ENCODE measurements around the gene DMTF1. TPM values are rescaled to one million over a fixed set of nuclear protein-coding genes. Genes with fewer than 3 reads are reported as not detected.
"Not testable (repeated sequence)": the region's sequence is repeated elsewhere in the genome, so short reads cannot be mapped to it uniquely, and the experiment has no call there.

DMTF1 gene
- total and polyA plus RNA-seq, 2 experiments from 2014 or later = 44.6 to 68.7 TPM

DNA sequence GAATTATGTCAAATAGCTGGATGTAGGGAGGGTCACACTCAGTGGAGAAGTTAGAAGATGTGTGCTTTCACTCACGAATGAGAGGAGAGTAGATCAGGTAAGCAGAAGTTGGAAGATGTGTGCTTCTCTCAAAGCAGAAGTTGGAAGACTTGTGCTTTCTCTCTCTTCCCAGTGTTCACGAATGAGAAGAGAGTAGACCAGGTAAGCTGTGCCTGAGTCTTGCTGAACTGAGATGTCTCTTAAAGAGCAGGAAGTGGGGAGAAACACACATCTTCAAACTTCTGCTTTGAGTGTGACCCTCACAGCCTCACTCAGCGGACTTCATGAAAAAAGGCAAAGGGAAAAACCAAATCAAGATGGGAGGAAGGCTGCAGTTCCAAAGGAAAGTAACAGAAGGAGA lies 74.2 kb downstream of the DMTF1 start:
- no peaks in the 10 kb centered on the region for H3K36me3 ChIP-seq
- no peak overlapping the region for H3K4me3 ChIP-seq
- TF ChIP-seq, protein P1, sequence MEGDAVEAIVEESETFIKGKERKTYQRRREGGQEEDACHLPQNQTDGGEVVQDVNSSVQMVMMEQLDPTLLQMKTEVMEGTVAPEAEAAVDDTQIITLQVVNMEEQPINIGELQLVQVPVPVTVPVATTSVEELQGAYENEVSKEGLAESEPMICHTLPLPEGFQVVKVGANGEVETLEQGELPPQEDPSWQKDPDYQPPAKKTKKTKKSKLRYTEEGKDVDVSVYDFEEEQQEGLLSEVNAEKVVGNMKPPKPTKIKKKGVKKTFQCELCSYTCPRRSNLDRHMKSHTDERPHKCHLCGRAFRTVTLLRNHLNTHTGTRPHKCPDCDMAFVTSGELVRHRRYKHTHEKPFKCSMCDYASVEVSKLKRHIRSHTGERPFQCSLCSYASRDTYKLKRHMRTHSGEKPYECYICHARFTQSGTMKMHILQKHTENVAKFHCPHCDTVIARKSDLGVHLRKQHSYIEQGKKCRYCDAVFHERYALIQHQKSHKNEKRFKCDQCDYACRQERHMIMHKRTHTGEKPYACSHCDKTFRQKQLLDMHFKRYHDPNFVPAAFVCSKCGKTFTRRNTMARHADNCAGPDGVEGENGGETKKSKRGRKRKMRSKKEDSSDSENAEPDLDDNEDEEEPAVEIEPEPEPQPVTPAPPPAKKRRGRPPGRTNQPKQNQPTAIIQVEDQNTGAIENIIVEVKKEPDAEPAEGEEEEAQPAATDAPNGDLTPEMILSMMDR (IDR thresholded peaks at IDR 0.05; ENCODE audit: low read depth, low read length) = no peak
- H3K4me1 ChIP-seq (ENCODE audit: low read depth) = peaks cover 11% of the 10 kb centered on the region
- no peak for DNase-seq (ENCODE audit: low read depth in 1 of 2, low spot score in 1 of 2)
- H3K9me3 ChIP-seq (ENCODE audit: low read depth) = no peaks in the 10 kb centered on the region
- peaks cover 51% of the 10 kb centered on the region for H3K27me3 ChIP-seq
- no peak overlapping the region for H3K27ac ChIP-seq

- H3K9me3 ChIP-seq (ENCODE audit: low read depth) = no peaks in the 10 kb centered on the region
- peaks cover 5% of the 10 kb centered on the region for H3K27me3 ChIP-seq
- H3K36me3 ChIP-seq = no peaks in the 10 kb centered on the region
- H3K27ac ChIP-seq = no peak overlapping the region
- TF ChIP-seq, protein P1 (IDR thresholded peaks at IDR 0.05; ENCODE audit: low read depth, low read length) = no peak
- no peak for DNase-seq (ENCODE audit: low read depth in 1 of 2, low spot score in 1 of 2)
- H3K4me1 ChIP-seq (ENCODE audit: low read depth) = peaks cover 11% of the 10 kb centered on the region
- H3K4me3 ChIP-seq = no peak overlapping the region
Observed at GRCh38 chr7:87231258-87231657, 79.0 kb downstream of the DMTF1 start.

DNA sequence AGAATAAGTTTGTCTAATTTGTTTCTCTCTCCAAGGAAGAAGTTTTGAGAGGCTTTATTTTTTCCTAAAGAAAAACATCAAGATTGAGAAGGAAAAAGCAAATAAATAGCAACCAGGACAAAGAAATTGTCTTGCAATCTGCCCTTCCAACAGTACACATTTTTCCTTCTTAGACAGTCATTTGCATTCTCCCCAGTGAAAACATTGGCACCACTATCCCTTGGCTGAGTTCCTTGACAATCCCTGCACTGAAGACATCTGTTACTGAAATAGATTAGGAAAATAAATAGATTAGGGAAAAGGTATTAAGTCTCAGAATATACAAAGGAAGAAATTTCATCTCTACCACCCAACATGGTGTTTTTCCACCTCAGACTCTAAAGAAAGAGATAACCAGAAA lies 79.5 kb downstream of the DMTF1 start:
- TF ChIP-seq, protein P1 (IDR thresholded peaks at IDR 0.05; ENCODE audit: low read depth, low read length) = no peak
- Histone ChIP-seq H3K27ac (no peak overlapping the region), H3K27me3 (peaks cover under 1% of the 10 kb centered on the region), H3K4me1 (ENCODE audit: low read depth) (peaks cover 11% of the 10 kb centered on the region), H3K36me3 (no peaks in the 10 kb centered on the region), H3K9me3 (ENCODE audit: low read depth) (no peaks in the 10 kb centered on the region), H3K4me3 (no peak overlapping the region)
- DNase-seq (ENCODE audit: low read depth in 1 of 2, low spot score in 1 of 2) = no peak

- no peaks in the 10 kb centered on the region for H3K36me3 ChIP-seq
- no peak overlapping the region for H3K27ac ChIP-seq
- H3K4me3 ChIP-seq = no peak overlapping the region
- no peaks in the 10 kb centered on the region for H3K4me1 ChIP-seq (ENCODE audit: low read depth)
- no peaks in the 10 kb centered on the region for H3K27me3 ChIP-seq
- H3K9me3 ChIP-seq (ENCODE audit: low read depth) = no peaks in the 10 kb centered on the region
- TF ChIP-seq, protein P1 (IDR thresholded peaks at IDR 0.05; ENCODE audit: low read depth, low read length) = no peak
- DNase-seq (ENCODE audit: low read depth in 1 of 2, low spot score in 1 of 2) = peak in 1 of 2 donors; percentile 66
Observed at GRCh38 chr7:87234949-87235348, 82.7 kb downstream of the DMTF1 start.

GRCh38 chr7:87238464-87239051 lies 86.3 kb downstream of the DMTF1 start:
- H3K27me3 ChIP-seq; H3K4me3 ChIP-seq; H3K4me1 ChIP-seq (ENCODE audit: low read depth); H3K36me3 ChIP-seq; DNase-seq (ENCODE audit: low read depth in 1 of 2, low spot score in 1 of 2); H3K9me3 ChIP-seq (ENCODE audit: low read depth); H3K27ac ChIP-seq: not testable (repeated sequence)

DNA sequence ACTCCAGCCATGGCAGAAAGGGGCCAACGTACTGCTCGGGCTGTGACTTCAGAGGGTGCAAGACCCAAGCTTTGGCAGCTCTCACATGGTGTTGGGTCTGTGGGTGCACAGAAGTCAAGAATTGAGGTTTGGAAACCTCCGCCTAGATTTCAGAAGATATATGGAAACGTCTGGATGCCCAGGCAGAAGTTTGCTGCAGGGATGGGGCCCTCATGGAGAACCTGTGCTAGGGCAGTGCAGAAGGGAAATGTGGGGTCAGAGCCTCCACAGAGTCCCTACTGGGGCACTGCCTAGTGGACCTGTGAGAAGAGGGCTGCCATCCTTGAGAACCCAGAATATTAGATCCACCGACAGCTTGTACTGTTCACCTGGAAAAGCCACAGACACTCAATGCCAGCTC lies 93.4 kb downstream of the DMTF1 start:
- H3K36me3 ChIP-seq; DNase-seq (ENCODE audit: low read depth in 1 of 2, low spot score in 1 of 2): not testable (repeated sequence)

More for the DNA sequence above, 93.4 kb downstream of the DMTF1 start:
- not testable (repeated sequence) for H3K4me3 ChIP-seq; H3K9me3 ChIP-seq (ENCODE audit: low read depth); H3K4me1 ChIP-seq (ENCODE audit: low read depth); H3K27me3 ChIP-seq; H3K27ac ChIP-seq

Other genes with a start within 250 kb of the DMTF1 start
- 35.8 and 39.1 TPM in 2 replicates for gene ELAPOR2, start 92.8 kb upstream of the DMTF1 start, total RNA-seq
- gene ELAPOR2, start 92.8 kb upstream of the DMTF1 start, polyA plus RNA-seq = 50.6 and 70.7 TPM in 2 replicates
- gene TMEM243, start 67.3 kb downstream of the DMTF1 start, total RNA-seq = 13.9 and 20.3 TPM in 2 replicates
- 26.2 and 38.0 TPM in 2 replicates for gene TMEM243, start 67.3 kb downstream of the DMTF1 start, polyA plus RNA-seq
- 4.9 and 7.7 TPM in 2 replicates for gene CROT, start 193.2 kb downstream of the DMTF1 start, total RNA-seq
- gene CROT, start 193.2 kb downstream of the DMTF1 start, polyA plus RNA-seq = 6.4 and 10.3 TPM in 2 replicates

Data from cardiac muscle cell (in vitro differentiated cells and primary cell).